ENCODE results near the gene ADRM1.

The ADRM1 gene

GRCh38 chr20:62277253-62277652 lies 25.5 kb upstream of the ADRM1 start:
- Histone ChIP-seq H3K36me3 (ENCODE audit: control insufficient read depth in 2 of 2, insufficient read depth in 2 of 2, low read length in 2 of 2) (peaks cover 65 to 78% of the 10 kb centered on the region in 2 donors), H3K27me3 (ENCODE audit: control insufficient read depth in 2 of 2, insufficient read depth in 2 of 2, low read length in 2 of 2) (no peaks in the 10 kb centered on the region), H3K9me3 (ENCODE audit: control insufficient read depth in 2 of 2, low read length in 2 of 2) (no peaks in the 10 kb centered on the region), H3K4me3 (ENCODE audit: low read length in 2 of 2) (no peak overlapping the region), H3K4me1 (ENCODE audit: control insufficient read depth in 2 of 2, insufficient read depth in 2 of 2, low read length in 2 of 2) (no peaks in the 10 kb centered on the region), H3K9ac (ENCODE audit: low read depth in 1 of 2, low read length in 2 of 2) (no peak overlapping the region), H3K27ac (ENCODE audit: low read depth in 2 of 2, low read length in 2 of 2) (no peak overlapping the region)

- H3K9me3 ChIP-seq (ENCODE audit: control insufficient read depth in 2 of 2, low read length in 2 of 2), result no peaks in the 10 kb centered on the region
- H3K27me3 ChIP-seq (ENCODE audit: control insufficient read depth in 2 of 2, insufficient read depth in 2 of 2, low read length in 2 of 2), result no peaks in the 10 kb centered on the region
- H3K4me3 ChIP-seq (ENCODE audit: low read length in 2 of 2), result no peak overlapping the region
- H3K27ac ChIP-seq (ENCODE audit: low read depth in 2 of 2, low read length in 2 of 2), result no peak overlapping the region
- H3K9ac ChIP-seq (ENCODE audit: low read depth in 1 of 2, low read length in 2 of 2), result no peak overlapping the region
- H3K36me3 ChIP-seq (ENCODE audit: control insufficient read depth in 2 of 2, insufficient read depth in 2 of 2, low read length in 2 of 2), result peaks cover 59 to 79% of the 10 kb centered on the region in 2 donors
- no peaks in the 10 kb centered on the region for H3K4me1 ChIP-seq (ENCODE audit: control insufficient read depth in 2 of 2, insufficient read depth in 2 of 2, low read length in 2 of 2)
Observed at GRCh38 chr20:62280303-62280702, 22.5 kb upstream of the ADRM1 start.

- Histone ChIP-seq H3K4me3 (ENCODE audit: low read length in 2 of 2) (no peak overlapping the region), H3K27me3 (ENCODE audit: control insufficient read depth in 2 of 2, insufficient read depth in 2 of 2, low read length in 2 of 2) (no peaks in the 10 kb centered on the region), H3K36me3 (ENCODE audit: control insufficient read depth in 2 of 2, insufficient read depth in 2 of 2, low read length in 2 of 2) (peaks cover 61 to 77% of the 10 kb centered on the region in 2 donors), H3K9me3 (ENCODE audit: control insufficient read depth in 2 of 2, low read length in 2 of 2) (no peaks in the 10 kb centered on the region), H3K9ac (ENCODE audit: low read depth in 1 of 2, low read length in 2 of 2) (no peak overlapping the region), H3K4me1 (ENCODE audit: control insufficient read depth in 2 of 2, insufficient read depth in 2 of 2, low read length in 2 of 2) (no peaks in the 10 kb centered on the region), H3K27ac (ENCODE audit: low read depth in 2 of 2, low read length in 2 of 2) (no peak overlapping the region)
Observed at GRCh38 chr20:62281161-62281933, 21.4 kb upstream of the ADRM1 start.

GRCh38 chr20:62282103-62282502 lies 20.7 kb upstream of the ADRM1 start:
- H3K4me3 ChIP-seq (ENCODE audit: low read length in 2 of 2), result no peak overlapping the region
- H3K27ac ChIP-seq (ENCODE audit: low read depth in 2 of 2, low read length in 2 of 2), result no peak overlapping the region
- H3K9me3 ChIP-seq (ENCODE audit: control insufficient read depth in 2 of 2, low read length in 2 of 2), result no peaks in the 10 kb centered on the region
- H3K9ac ChIP-seq (ENCODE audit: low read depth in 1 of 2, low read length in 2 of 2), result no peak overlapping the region
- peaks cover 63 to 80% of the 10 kb centered on the region in 2 donors for H3K36me3 ChIP-seq (ENCODE audit: control insufficient read depth in 2 of 2, insufficient read depth in 2 of 2, low read length in 2 of 2)
- H3K27me3 ChIP-seq (ENCODE audit: control insufficient read depth in 2 of 2, insufficient read depth in 2 of 2, low read length in 2 of 2), result no peaks in the 10 kb centered on the region
- no peaks in the 10 kb centered on the region for H3K4me1 ChIP-seq (ENCODE audit: control insufficient read depth in 2 of 2, insufficient read depth in 2 of 2, low read length in 2 of 2)

- no peak overlapping the region for H3K4me3 ChIP-seq (ENCODE audit: low read length in 2 of 2)
- H3K27me3 ChIP-seq (ENCODE audit: control insufficient read depth in 2 of 2, insufficient read depth in 2 of 2, low read length in 2 of 2), result no peaks in the 10 kb centered on the region
- peaks cover 61 to 73% of the 10 kb centered on the region in 2 donors for H3K36me3 ChIP-seq (ENCODE audit: control insufficient read depth in 2 of 2, insufficient read depth in 2 of 2, low read length in 2 of 2)
- H3K9me3 ChIP-seq (ENCODE audit: control insufficient read depth in 2 of 2, low read length in 2 of 2), result no peaks in the 10 kb centered on the region
- no peaks in the 10 kb centered on the region for H3K4me1 ChIP-seq (ENCODE audit: control insufficient read depth in 2 of 2, insufficient read depth in 2 of 2, low read length in 2 of 2)
- no peak overlapping the region for H3K27ac ChIP-seq (ENCODE audit: low read depth in 2 of 2, low read length in 2 of 2)
- H3K9ac ChIP-seq (ENCODE audit: low read depth in 1 of 2, low read length in 2 of 2), result no peak overlapping the region
Observed at GRCh38 chr20:62282877-62283503, 19.8 kb upstream of the ADRM1 start.

GRCh38 chr20:62284448-62284847 lies 18.3 kb upstream of the ADRM1 start:
- no peaks in the 10 kb centered on the region for H3K9me3 ChIP-seq (ENCODE audit: control insufficient read depth in 2 of 2, low read length in 2 of 2)
- H3K9ac ChIP-seq (ENCODE audit: low read depth in 1 of 2, low read length in 2 of 2), result no peak overlapping the region
- peaks cover 63 to 67% of the 10 kb centered on the region in 2 donors for H3K36me3 ChIP-seq (ENCODE audit: control insufficient read depth in 2 of 2, insufficient read depth in 2 of 2, low read length in 2 of 2)
- H3K4me1 ChIP-seq (ENCODE audit: control insufficient read depth in 2 of 2, insufficient read depth in 2 of 2, low read length in 2 of 2), result no peaks in the 10 kb centered on the region
- H3K27ac ChIP-seq (ENCODE audit: low read depth in 2 of 2, low read length in 2 of 2), result no peak overlapping the region
- H3K4me3 ChIP-seq (ENCODE audit: low read length in 2 of 2), result no peak overlapping the region
- no peaks in the 10 kb centered on the region for H3K27me3 ChIP-seq (ENCODE audit: control insufficient read depth in 2 of 2, insufficient read depth in 2 of 2, low read length in 2 of 2)

GRCh38 chr20:62285151-62285550 lies 17.6 kb upstream of the ADRM1 start:
- Histone ChIP-seq H3K9me3 (ENCODE audit: control insufficient read depth in 2 of 2, low read length in 2 of 2) (no peaks in the 10 kb centered on the region), H3K27me3 (ENCODE audit: control insufficient read depth in 2 of 2, insufficient read depth in 2 of 2, low read length in 2 of 2) (no peaks in the 10 kb centered on the region), H3K4me1 (ENCODE audit: control insufficient read depth in 2 of 2, insufficient read depth in 2 of 2, low read length in 2 of 2) (no peaks in the 10 kb centered on the region), H3K4me3 (ENCODE audit: low read length in 2 of 2) (no peak overlapping the region), H3K9ac (ENCODE audit: low read depth in 1 of 2, low read length in 2 of 2) (no peak overlapping the region), H3K36me3 (ENCODE audit: control insufficient read depth in 2 of 2, insufficient read depth in 2 of 2, low read length in 2 of 2) (peaks cover 58 to 64% of the 10 kb centered on the region in 2 donors), H3K27ac (ENCODE audit: low read depth in 2 of 2, low read length in 2 of 2) (no peak overlapping the region)

GRCh38 chr20:62285722-62286121 lies 17.1 kb upstream of the ADRM1 start:
- no peaks in the 10 kb centered on the region for H3K27me3 ChIP-seq (ENCODE audit: control insufficient read depth in 2 of 2, insufficient read depth in 2 of 2, low read length in 2 of 2)
- no peak overlapping the region for H3K4me3 ChIP-seq (ENCODE audit: low read length in 2 of 2)
- H3K27ac ChIP-seq (ENCODE audit: low read depth in 2 of 2, low read length in 2 of 2), result no peak overlapping the region
- H3K4me1 ChIP-seq (ENCODE audit: control insufficient read depth in 2 of 2, insufficient read depth in 2 of 2, low read length in 2 of 2), result no peaks in the 10 kb centered on the region
- no peak overlapping the region for H3K9ac ChIP-seq (ENCODE audit: low read depth in 1 of 2, low read length in 2 of 2)
- H3K9me3 ChIP-seq (ENCODE audit: control insufficient read depth in 2 of 2, low read length in 2 of 2), result no peaks in the 10 kb centered on the region
- peaks cover 52 to 58% of the 10 kb centered on the region in 2 donors for H3K36me3 ChIP-seq (ENCODE audit: control insufficient read depth in 2 of 2, insufficient read depth in 2 of 2, low read length in 2 of 2)

- H3K27me3 ChIP-seq (ENCODE audit: control insufficient read depth in 2 of 2, insufficient read depth in 2 of 2, low read length in 2 of 2), result no peaks in the 10 kb centered on the region
- H3K36me3 ChIP-seq (ENCODE audit: control insufficient read depth in 2 of 2, insufficient read depth in 2 of 2, low read length in 2 of 2), result peaks cover 50 to 57% of the 10 kb centered on the region in 2 donors
- no peaks in the 10 kb centered on the region for H3K4me1 ChIP-seq (ENCODE audit: control insufficient read depth in 2 of 2, insufficient read depth in 2 of 2, low read length in 2 of 2)
- H3K9ac ChIP-seq (ENCODE audit: low read depth in 1 of 2, low read length in 2 of 2), result no peak overlapping the region
- H3K9me3 ChIP-seq (ENCODE audit: control insufficient read depth in 2 of 2, low read length in 2 of 2), result no peaks in the 10 kb centered on the region
- no peak overlapping the region for H3K27ac ChIP-seq (ENCODE audit: low read depth in 2 of 2, low read length in 2 of 2)
- no peak overlapping the region for H3K4me3 ChIP-seq (ENCODE audit: low read length in 2 of 2)
Observed at GRCh38 chr20:62286493-62287064, 16.2 kb upstream of the ADRM1 start.

- no peak overlapping the region for H3K9ac ChIP-seq (ENCODE audit: low read depth in 1 of 2, low read length in 2 of 2)
- no peak overlapping the region for H3K4me3 ChIP-seq (ENCODE audit: low read length in 2 of 2)
- no peak overlapping the region for H3K27ac ChIP-seq (ENCODE audit: low read depth in 2 of 2, low read length in 2 of 2)
- H3K27me3 ChIP-seq (ENCODE audit: control insufficient read depth in 2 of 2, insufficient read depth in 2 of 2, low read length in 2 of 2), result no peaks in the 10 kb centered on the region
- H3K9me3 ChIP-seq (ENCODE audit: control insufficient read depth in 2 of 2, low read length in 2 of 2), result no peaks in the 10 kb centered on the region
- peaks cover 44 to 54% of the 10 kb centered on the region in 2 donors for H3K36me3 ChIP-seq (ENCODE audit: control insufficient read depth in 2 of 2, insufficient read depth in 2 of 2, low read length in 2 of 2)
- no peaks in the 10 kb centered on the region for H3K4me1 ChIP-seq (ENCODE audit: control insufficient read depth in 2 of 2, insufficient read depth in 2 of 2, low read length in 2 of 2)
Observed at GRCh38 chr20:62287129-62287528, 15.7 kb upstream of the ADRM1 start.

Data from mucosa of rectum (tissue), 2 donors.